ENCODE results near the gene RNU2-63P.

- TF ChIP-seq CTCF (IDR thresholded peaks at IDR 0.05) = no peak
- no peak for TF ChIP-seq POLR2A (IDR thresholded peaks at IDR 0.05)
Measured at GRCh38 chr2:88028931-88029330, 12.6 kb upstream of the RNU2-63P start.
